HG03108 (cell line): Measurements from ENCODE around the gene COG3.

Source experiments
- ATAC-seq: cut with Tn5 transposase; IDR thresholded peaks from one replicate; pipeline ENCODE4 v1.9.1; 2021; ENCODE audit warnings: moderate library complexity; ENCODE audit not compliant: unreplicated experiment

COG3 gene

GRCh38 chr13:45447050-45447661, 17.6 kb upstream of the COG3 start:
- no peak for ATAC-seq

- ATAC-seq, result no peak
Measured at GRCh38 chr13:45448965-45449559, 15.7 kb upstream of the COG3 start.

GRCh38 chr13:45451282-45451681, 13.5 kb upstream of the COG3 start:
- no peak for ATAC-seq

- no peak for ATAC-seq
Measured at GRCh38 chr13:45454204-45454603, 10.5 kb upstream of the COG3 start.

GRCh38 chr13:45456196-45456972, 8.4 kb upstream of the COG3 start:
- no peak for ATAC-seq

- no peak for ATAC-seq
Measured at GRCh38 chr13:45464141-45464686, 525 bp upstream of the COG3 start.

GRCh38 chr13:45466359-45466758, 1.6 kb downstream of the COG3 start:
- ATAC-seq, result no peak

GRCh38 chr13:45468635-45469034, 3.9 kb downstream of the COG3 start:
- no peak for ATAC-seq

- ATAC-seq, result no peak
Measured at GRCh38 chr13:45472171-45472705, 7.5 kb downstream of the COG3 start.

- ATAC-seq, result no peak
Measured at GRCh38 chr13:45473627-45474026, 8.9 kb downstream of the COG3 start.

- ATAC-seq, result no peak
Measured at GRCh38 chr13:45474584-45475454, 10.1 kb downstream of the COG3 start.

GRCh38 chr13:45479661-45480060, 14.9 kb downstream of the COG3 start:
- no peak for ATAC-seq

- no peak for ATAC-seq
Measured at GRCh38 chr13:45481688-45482087, 16.9 kb downstream of the COG3 start.

GRCh38 chr13:45482571-45483173, 17.9 kb downstream of the COG3 start:
- ATAC-seq, result no peak

GRCh38 chr13:45487604-45488003, 22.9 kb downstream of the COG3 start:
- no peak for ATAC-seq

GRCh38 chr13:45490068-45490467, 25.3 kb downstream of the COG3 start:
- ATAC-seq, result no peak

GRCh38 chr13:45492538-45492937, 27.8 kb downstream of the COG3 start:
- no peak for ATAC-seq

- ATAC-seq, result no peak
Measured at GRCh38 chr13:45496942-45497341, 32.2 kb downstream of the COG3 start.

- ATAC-seq, result no peak
Measured at GRCh38 chr13:45500492-45501174, 35.9 kb downstream of the COG3 start.

GRCh38 chr13:45501175-45501526, 36.4 kb downstream of the COG3 start:
- ATAC-seq, result no peak
